Panc1 (cell line): ENCODE data around the gene DSCAML1.

Experiments used
- POLR2AphosphoS5 ChIP-seq: IDR thresholded peaks from 2 replicates; pipeline ENCODE4 v1.6.1; 2012; ENCODE audit warnings: mild to moderate bottlenecking, low read depth, low read length, moderate library complexity
- SIN3A ChIP-seq: IDR thresholded peaks from 2 replicates; pipeline ENCODE4 v1.6.1; 2012; ENCODE audit warnings: low read depth, mild to moderate bottlenecking, low read length, moderate library complexity, borderline replicate concordance; ENCODE audit not compliant: insufficient read depth
- TCF7L2 ChIP-seq: IDR thresholded peaks from 2 replicates; pipeline ENCODE4 v1.6.1; 2011; ENCODE audit warnings: mild to moderate bottlenecking, low read depth, low read length, inconsistent platforms
- TF ChIP-seq, protein P1 (sequence below): fragments of 450-650 bp; IDR thresholded peaks from 2 replicates; pipeline ENCODE4 v1.5.1; 2017; ENCODE audit warnings: mild to moderate bottlenecking
- TF ChIP-seq, protein P2 (sequence below), 2 experiments: IDR thresholded peaks; 2 replicates each; pipeline ENCODE4 v1.6.1; 2011 to 2012; ENCODE audit warnings: low read depth in 2 of 2, control low read depth in 1 of 2, low read length in 1 of 2, mild to moderate bottlenecking in 1 of 2, moderate library complexity in 1 of 2; ENCODE audit not compliant: insufficient read depth in 1 of 2

DNA sequence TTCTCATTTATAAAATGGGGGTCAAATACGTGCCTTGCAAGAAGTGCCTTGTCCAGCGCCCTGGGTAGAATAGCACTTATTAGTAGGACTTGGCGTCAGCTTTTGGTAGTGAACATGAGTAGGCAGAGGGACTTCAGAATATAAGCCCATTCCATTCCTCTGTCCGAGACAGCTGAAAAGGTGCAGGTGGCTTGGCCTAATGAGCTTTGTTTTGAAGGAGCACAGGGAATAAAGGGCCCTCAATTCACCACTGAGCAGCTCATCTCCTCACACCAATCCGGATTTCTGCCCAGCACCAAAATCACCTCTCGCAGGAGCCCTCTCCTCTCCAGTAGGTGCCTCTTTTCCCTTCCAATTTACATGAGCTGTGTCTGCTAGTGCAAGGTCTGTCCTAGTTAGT, 91.2 kb downstream of the DSCAML1 start:
- TF ChIP-seq, protein P1, sequence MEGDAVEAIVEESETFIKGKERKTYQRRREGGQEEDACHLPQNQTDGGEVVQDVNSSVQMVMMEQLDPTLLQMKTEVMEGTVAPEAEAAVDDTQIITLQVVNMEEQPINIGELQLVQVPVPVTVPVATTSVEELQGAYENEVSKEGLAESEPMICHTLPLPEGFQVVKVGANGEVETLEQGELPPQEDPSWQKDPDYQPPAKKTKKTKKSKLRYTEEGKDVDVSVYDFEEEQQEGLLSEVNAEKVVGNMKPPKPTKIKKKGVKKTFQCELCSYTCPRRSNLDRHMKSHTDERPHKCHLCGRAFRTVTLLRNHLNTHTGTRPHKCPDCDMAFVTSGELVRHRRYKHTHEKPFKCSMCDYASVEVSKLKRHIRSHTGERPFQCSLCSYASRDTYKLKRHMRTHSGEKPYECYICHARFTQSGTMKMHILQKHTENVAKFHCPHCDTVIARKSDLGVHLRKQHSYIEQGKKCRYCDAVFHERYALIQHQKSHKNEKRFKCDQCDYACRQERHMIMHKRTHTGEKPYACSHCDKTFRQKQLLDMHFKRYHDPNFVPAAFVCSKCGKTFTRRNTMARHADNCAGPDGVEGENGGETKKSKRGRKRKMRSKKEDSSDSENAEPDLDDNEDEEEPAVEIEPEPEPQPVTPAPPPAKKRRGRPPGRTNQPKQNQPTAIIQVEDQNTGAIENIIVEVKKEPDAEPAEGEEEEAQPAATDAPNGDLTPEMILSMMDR, result no peak
- TF ChIP-seq, protein P2, sequence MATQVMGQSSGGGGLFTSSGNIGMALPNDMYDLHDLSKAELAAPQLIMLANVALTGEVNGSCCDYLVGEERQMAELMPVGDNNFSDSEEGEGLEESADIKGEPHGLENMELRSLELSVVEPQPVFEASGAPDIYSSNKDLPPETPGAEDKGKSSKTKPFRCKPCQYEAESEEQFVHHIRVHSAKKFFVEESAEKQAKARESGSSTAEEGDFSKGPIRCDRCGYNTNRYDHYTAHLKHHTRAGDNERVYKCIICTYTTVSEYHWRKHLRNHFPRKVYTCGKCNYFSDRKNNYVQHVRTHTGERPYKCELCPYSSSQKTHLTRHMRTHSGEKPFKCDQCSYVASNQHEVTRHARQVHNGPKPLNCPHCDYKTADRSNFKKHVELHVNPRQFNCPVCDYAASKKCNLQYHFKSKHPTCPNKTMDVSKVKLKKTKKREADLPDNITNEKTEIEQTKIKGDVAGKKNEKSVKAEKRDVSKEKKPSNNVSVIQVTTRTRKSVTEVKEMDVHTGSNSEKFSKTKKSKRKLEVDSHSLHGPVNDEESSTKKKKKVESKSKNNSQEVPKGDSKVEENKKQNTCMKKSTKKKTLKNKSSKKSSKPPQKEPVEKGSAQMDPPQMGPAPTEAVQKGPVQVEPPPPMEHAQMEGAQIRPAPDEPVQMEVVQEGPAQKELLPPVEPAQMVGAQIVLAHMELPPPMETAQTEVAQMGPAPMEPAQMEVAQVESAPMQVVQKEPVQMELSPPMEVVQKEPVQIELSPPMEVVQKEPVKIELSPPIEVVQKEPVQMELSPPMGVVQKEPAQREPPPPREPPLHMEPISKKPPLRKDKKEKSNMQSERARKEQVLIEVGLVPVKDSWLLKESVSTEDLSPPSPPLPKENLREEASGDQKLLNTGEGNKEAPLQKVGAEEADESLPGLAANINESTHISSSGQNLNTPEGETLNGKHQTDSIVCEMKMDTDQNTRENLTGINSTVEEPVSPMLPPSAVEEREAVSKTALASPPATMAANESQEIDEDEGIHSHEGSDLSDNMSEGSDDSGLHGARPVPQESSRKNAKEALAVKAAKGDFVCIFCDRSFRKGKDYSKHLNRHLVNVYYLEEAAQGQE (IDR thresholded peaks at IDR 0.05; ENCODE audit: insufficient read depth in 1 of 2, low read depth in 2 of 2, low read length in 1 of 2), result no peak
- no peak for TF ChIP-seq POLR2AphosphoS5
- no peak for TF ChIP-seq TCF7L2
- TF ChIP-seq SIN3A, result no peak
